22Rv1 (cell line): Measurements from ENCODE around the gene LRRC8D.
"Not testable (repeated sequence)": the region's sequence is repeated elsewhere in the genome, so short reads cannot be mapped to it uniquely, and the experiment has no call there.

Source experiments
- H3K27ac ChIP-seq: fragments of 450-650 bp; 2 replicates; pipeline ENCODE4 v1.5.1; 2017
- ZFX ChIP-seq: fragments of 450-650 bp; IDR thresholded peaks from 2 replicates; pipeline ENCODE4 v1.6.1; 2017; ENCODE audit warnings: antibody characterized with exemption, borderline replicate concordance
- TF ChIP-seq, protein P1 (sequence below): fragments of 450-650 bp; IDR thresholded peaks from 2 replicates; pipeline ENCODE4 v1.5.1; 2017; ENCODE audit warnings: mild to moderate bottlenecking

The LRRC8D gene

DNA sequence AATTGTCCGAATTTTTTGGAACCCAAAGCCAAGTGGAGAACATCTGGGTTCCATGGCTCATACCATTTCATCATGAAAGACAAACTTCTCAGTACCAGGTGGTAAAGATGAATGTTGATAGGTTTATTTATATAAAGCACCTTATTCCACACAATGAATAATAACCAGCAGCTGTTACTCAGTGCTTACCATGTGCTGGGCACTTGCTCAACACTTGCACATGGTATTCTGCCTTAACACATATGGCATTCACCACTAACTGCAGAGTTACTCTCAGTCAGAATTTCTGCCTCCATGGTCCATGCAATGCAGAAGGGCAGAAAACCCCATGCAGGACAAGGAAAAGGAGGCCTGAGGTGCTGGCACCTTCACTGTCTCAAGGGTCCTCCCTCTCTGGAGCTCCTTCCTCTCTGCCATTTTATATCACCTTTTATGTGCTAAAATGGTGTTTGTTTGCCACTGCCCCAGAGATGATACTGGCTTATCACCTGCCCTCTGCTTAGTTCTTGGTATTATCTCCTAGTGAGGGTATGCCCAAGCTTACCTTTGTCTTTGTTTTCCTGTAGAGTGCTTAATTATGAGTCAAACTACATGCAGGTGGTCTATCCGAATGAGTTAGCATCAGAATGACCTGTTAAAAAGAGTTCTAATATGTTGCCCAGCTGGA is 97.4 kb downstream of the LRRC8D start:
- no peak overlapping the region for H3K27ac ChIP-seq

DNA sequence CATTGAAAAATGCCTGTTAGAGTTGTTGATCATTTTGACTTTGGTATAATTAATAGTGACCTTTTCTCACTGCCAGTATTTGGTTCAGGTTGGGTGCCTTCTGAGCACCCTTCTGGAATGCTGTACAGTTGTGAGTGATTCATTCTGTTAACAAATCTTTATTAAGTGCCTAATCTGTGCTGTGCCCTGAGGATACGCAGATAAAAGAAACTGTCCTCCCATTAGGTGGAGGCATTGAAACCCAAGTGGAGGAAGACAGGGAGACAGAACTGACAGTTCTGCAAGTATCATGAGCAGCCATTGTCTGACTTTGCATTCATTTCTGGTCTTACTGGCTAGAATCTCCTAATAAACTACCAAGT is 97.9 kb downstream of the LRRC8D start:
- H3K27ac ChIP-seq, result no peak overlapping the region

More for the DNA sequence above, 97.4 kb downstream of the LRRC8D start:
- TF ChIP-seq, protein P1, sequence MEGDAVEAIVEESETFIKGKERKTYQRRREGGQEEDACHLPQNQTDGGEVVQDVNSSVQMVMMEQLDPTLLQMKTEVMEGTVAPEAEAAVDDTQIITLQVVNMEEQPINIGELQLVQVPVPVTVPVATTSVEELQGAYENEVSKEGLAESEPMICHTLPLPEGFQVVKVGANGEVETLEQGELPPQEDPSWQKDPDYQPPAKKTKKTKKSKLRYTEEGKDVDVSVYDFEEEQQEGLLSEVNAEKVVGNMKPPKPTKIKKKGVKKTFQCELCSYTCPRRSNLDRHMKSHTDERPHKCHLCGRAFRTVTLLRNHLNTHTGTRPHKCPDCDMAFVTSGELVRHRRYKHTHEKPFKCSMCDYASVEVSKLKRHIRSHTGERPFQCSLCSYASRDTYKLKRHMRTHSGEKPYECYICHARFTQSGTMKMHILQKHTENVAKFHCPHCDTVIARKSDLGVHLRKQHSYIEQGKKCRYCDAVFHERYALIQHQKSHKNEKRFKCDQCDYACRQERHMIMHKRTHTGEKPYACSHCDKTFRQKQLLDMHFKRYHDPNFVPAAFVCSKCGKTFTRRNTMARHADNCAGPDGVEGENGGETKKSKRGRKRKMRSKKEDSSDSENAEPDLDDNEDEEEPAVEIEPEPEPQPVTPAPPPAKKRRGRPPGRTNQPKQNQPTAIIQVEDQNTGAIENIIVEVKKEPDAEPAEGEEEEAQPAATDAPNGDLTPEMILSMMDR, result no peak
- TF ChIP-seq ZFX, result no peak

DNA sequence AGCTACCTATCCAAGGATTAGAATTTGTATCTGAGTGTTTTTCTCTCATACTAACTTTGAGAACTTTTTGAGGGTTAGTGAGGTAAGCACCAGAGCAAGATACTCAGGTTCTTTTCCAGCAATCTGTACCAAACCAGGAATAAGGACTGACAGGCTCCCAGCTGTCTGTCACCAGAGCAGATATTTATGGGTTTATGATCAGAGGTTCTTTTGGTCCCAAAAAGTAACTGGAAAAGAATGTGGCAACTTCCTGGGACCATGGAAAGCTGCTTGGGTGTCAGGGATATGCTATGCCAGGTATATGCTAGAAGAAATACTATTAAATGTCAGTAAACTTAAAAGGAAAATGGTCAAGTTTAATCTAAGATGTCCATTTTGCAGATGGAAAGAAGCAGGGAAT is 98.3 kb downstream of the LRRC8D start:
- TF ChIP-seq, protein P1, result no peak
- TF ChIP-seq ZFX, result no peak
- H3K27ac ChIP-seq, result no peak overlapping the region

More for the DNA sequence above, 97.9 kb downstream of the LRRC8D start:
- TF ChIP-seq, protein P1, result no peak

DNA sequence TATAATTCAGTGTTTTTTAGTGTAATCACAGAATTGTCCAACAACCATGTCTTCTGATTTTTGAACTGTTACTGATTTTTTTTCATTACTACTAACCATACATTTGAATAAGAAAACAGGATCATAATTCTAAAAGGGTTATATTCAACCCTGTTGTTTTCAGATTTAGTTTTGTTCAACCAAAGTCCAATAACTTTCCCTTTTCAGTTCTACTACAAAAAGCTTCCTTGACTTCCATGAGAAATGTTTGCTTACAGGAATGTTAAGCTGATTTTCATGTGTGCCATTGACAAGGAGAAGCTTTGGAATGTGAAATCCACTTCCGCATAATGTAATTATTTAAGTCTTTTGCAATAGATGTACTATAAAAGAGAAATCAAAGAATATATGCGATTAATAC is 102.1 kb downstream of the LRRC8D start:
- H3K27ac ChIP-seq, result no peak overlapping the region
- TF ChIP-seq, protein P1, result no peak

DNA sequence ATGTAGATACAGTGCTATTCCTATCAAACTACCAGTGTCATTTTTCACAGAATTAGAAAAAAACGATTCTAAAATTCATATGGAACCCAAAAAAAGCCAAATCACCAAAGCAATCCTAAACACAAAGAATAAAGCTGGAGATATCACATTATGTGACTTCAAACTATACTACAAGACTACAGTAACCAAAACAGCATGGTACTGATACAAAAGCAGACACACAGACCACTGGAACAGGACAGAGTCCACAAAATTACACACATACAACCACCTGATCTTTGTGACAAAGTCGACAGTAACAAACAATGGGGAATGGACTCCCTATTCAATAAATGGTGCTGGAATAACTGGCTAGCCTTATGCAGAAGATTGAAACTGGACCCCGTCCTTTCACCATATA is 102.7 kb downstream of the LRRC8D start:
- TF ChIP-seq ZFX, result no peak
- TF ChIP-seq, protein P1, result no peak
- no peak overlapping the region for H3K27ac ChIP-seq

DNA sequence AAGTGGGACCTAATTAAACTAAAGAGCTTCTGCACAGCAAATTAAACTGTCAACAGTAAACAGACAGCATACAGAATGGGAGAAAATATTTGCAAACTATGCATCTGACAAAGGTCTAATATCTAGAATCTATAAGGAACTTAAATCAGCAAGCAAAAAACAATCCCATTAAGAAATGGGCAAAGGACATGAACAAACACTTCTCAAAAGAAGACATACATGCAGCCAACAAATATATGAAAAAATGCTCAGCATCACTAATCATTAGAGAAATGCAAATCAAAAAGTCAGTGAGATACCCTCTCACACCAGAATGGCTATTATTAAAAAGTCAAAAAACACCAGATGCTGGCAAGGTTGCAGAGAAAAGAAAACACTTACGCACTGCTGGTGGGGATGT is 103.2 kb downstream of the LRRC8D start:
- H3K27ac ChIP-seq, result not testable (repeated sequence)

DNA sequence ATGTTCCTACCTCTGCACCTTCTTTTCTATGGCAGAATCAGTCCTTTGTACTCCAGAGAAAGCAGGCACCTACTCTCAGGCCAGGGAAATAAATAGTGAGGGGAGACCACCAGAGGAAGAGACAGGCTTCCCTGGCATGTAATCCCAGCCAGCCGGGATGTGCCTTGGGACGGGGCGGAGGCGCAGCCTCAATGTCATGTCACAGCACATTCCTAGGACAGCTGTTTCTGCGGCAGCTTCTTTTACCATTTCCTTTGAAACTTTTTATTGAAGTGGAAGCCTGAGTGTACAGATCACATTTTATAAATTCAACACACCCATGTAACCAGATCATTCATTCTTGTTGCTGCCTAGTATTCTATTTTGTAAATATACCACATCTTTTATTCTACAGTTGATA is 106.2 kb downstream of the LRRC8D start:
- TF ChIP-seq, protein P1, result no peak
- no peak for TF ChIP-seq ZFX
- no peak overlapping the region for H3K27ac ChIP-seq

DNA sequence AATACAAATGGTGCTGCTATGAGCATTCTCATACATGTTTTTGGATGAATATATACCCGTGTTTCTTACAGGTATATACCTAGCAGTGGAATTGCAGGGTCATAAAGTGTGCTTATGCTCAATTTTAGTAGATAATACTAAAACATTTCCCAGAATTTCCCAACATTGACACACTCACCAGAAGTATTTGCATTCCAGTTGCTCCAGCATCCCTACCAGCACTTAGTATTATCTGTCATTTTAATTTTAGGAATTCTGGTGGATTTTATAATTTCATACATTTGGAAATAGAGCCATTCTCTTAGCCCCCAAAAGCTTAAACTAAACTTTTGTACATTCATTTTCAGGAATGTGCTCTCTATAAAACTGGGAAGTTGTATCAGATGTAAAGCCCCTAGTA is 106.6 kb downstream of the LRRC8D start:
- H3K27ac ChIP-seq, result no peak overlapping the region
- TF ChIP-seq, protein P1, result no peak
- TF ChIP-seq ZFX, result no peak
